ENCODE measurements around the gene MCOLN2. TPM values are rescaled to one million over a fixed set of nuclear protein-coding genes. Genes with fewer than 3 reads are reported as not detected.

Gene MCOLN2
- total RNA-seq, 1 donor from 2014 or later, result 0.11 TPM

DNA sequence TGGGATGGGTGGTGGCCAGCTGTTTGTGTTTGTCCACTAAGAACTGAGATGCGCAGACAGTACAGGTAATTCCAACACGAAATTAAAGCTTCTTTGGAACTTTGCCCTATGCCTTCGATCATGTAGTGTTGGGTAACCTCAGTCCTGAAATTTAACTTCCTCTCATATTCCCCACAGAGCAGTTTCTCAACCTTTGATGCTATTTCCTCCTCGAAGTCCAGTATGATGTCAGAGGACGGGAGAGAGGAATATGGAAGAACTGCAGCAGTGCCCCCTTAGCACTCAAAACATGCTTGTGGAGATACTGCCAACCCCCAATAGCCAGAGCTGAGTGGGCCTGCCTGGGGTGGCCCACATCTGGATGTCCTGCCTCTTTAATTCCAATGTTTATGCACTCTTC is 107.5 kb downstream of the MCOLN2 start:
- H3K9ac ChIP-seq, result no peak overlapping the region
- H3K27me3 Mint-ChIP-seq (ENCODE audit: insufficient read depth, low read depth), result peaks cover 31% of the 10 kb centered on the region
- peaks cover 40% of the 10 kb centered on the region for H3K27me3 ChIP-seq
- no peak overlapping the region for H3K4me3 ChIP-seq
- peaks cover 12% of the 10 kb centered on the region for H3K4me1 Mint-ChIP-seq
- no peak overlapping the region for H2AFZ ChIP-seq (replicated peaks)
- TF ChIP-seq EZH2 (IDR thresholded peaks at IDR 0.05), result no peak
- TF ChIP-seq, protein P1, sequence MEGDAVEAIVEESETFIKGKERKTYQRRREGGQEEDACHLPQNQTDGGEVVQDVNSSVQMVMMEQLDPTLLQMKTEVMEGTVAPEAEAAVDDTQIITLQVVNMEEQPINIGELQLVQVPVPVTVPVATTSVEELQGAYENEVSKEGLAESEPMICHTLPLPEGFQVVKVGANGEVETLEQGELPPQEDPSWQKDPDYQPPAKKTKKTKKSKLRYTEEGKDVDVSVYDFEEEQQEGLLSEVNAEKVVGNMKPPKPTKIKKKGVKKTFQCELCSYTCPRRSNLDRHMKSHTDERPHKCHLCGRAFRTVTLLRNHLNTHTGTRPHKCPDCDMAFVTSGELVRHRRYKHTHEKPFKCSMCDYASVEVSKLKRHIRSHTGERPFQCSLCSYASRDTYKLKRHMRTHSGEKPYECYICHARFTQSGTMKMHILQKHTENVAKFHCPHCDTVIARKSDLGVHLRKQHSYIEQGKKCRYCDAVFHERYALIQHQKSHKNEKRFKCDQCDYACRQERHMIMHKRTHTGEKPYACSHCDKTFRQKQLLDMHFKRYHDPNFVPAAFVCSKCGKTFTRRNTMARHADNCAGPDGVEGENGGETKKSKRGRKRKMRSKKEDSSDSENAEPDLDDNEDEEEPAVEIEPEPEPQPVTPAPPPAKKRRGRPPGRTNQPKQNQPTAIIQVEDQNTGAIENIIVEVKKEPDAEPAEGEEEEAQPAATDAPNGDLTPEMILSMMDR (IDR thresholded peaks at IDR 0.05), result no peak
- TF ChIP-seq EZH2phosphoT487 (IDR thresholded peaks at IDR 0.05), result no peak
- no peaks in the 10 kb centered on the region for H3K36me3 Mint-ChIP-seq
- H3K79me2 ChIP-seq (ENCODE audit: low read depth), result no peaks in the 10 kb centered on the region
- peaks cover 23% of the 10 kb centered on the region for H3F3A ChIP-seq (ENCODE audit: low read depth)
- DNase-seq (ENCODE audit: low spot score), result no peak
- H3K9me3 ChIP-seq (ENCODE audit: low read depth), result no peaks in the 10 kb centered on the region
- H3K27ac Mint-ChIP-seq, result no peak overlapping the region
- H3K9me3 Mint-ChIP-seq, result no peaks in the 10 kb centered on the region
- no peak overlapping the region for H3K27ac ChIP-seq
- H3K36me3 ChIP-seq, result no peaks in the 10 kb centered on the region
- no peaks in the 10 kb centered on the region for H3K4me1 ChIP-seq
- H3K4me2 ChIP-seq, result no peak overlapping the region
- no peak overlapping the region for H3K4me3 Mint-ChIP-seq
- H4K20me1 ChIP-seq (ENCODE audit: low read depth), result no peaks in the 10 kb centered on the region

DNA sequence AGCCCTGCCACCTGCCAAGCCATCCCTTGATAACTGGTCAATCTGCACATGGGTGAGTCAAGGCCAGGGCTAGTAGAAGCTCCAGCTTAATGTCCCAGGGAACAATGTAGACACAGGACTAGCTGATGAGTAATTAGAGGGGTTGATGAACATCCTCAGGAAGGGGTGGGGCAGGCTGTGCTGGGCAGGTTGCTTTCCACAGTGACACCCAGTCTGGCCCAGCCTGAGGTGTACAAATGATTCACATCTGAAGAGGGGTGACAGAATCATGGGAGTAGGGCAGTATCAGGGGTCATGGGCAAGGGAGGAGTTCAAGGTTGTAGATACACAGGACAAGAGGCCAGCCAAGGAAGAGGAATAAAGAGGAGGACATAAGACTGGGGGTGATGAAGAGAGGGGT is 108.2 kb downstream of the MCOLN2 start:
- H3K27ac ChIP-seq, result no peak overlapping the region
- no peaks in the 10 kb centered on the region for H3K79me2 ChIP-seq (ENCODE audit: low read depth)
- H3K4me3 Mint-ChIP-seq, result no peak overlapping the region
- no peaks in the 10 kb centered on the region for H3K36me3 ChIP-seq
- no peak for DNase-seq (ENCODE audit: low spot score)
- H3K9me3 Mint-ChIP-seq, result no peaks in the 10 kb centered on the region
- peaks cover 24% of the 10 kb centered on the region for H3K27me3 Mint-ChIP-seq (ENCODE audit: insufficient read depth, low read depth)
- no peak overlapping the region for H2AFZ ChIP-seq (replicated peaks)
- peaks cover 8% of the 10 kb centered on the region for H3K4me1 Mint-ChIP-seq
- H3K9ac ChIP-seq, result no peak overlapping the region
- H3K4me2 ChIP-seq, result no peak overlapping the region
- H3K4me3 ChIP-seq, result no peak overlapping the region
- no peaks in the 10 kb centered on the region for H3K36me3 Mint-ChIP-seq
- TF ChIP-seq EZH2phosphoT487 (IDR thresholded peaks at IDR 0.05), result no peak
- TF ChIP-seq, protein P1 (IDR thresholded peaks at IDR 0.05), result no peak
- no peak for TF ChIP-seq EZH2 (IDR thresholded peaks at IDR 0.05)
- H3F3A ChIP-seq (ENCODE audit: low read depth), result peaks cover 16% of the 10 kb centered on the region
- H3K9me3 ChIP-seq (ENCODE audit: low read depth), result no peaks in the 10 kb centered on the region
- H3K27me3 ChIP-seq, result peaks cover 33% of the 10 kb centered on the region
- H3K4me1 ChIP-seq, result no peaks in the 10 kb centered on the region
- H4K20me1 ChIP-seq (ENCODE audit: low read depth), result no peaks in the 10 kb centered on the region
- no peak overlapping the region for H3K27ac Mint-ChIP-seq

DNA sequence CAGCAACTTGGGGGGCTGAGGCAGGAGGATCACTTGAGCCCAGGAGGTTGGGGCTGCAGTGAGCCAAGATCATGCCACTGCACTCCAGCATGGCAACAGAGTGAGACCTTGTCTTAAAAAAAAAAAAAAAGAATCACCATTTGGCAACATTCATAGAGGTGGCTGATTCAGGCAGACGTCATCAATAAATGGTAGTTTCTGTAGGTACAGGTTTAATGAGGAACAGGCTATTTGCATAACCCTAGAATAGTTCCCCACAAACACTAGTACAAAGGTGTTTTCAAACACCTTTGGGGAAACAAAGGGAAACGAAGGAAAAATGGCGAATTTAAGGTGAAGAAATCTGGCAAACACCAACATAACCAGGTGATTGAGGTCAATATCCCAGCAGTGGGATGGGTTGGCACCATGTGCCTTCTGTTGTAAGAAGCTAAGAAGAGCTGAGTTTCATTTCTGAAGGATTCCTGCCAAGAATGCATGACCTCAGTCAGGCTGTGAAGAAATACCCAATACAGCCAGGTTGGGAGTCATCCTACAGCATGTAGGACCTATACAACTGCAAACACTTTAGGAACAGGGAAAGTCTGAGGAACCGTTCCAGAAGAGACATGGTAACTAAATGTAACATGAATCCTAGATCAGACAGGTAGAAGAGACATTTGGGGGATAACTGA is 109.5 kb downstream of the MCOLN2 start:
- no peak for DNase-seq (ENCODE audit: low spot score)
- H4K20me1 ChIP-seq (ENCODE audit: low read depth), result no peaks in the 10 kb centered on the region
- Mint-ChIP-seq H3K27ac (no peak overlapping the region), H3K4me1 (peaks cover 2% of the 10 kb centered on the region), H3K9me3 (peaks cover under 1% of the 10 kb centered on the region), H3K4me3 (no peak overlapping the region), H3K27me3 (ENCODE audit: insufficient read depth, low read depth) (peaks cover 15% of the 10 kb centered on the region), H3K36me3 (no peaks in the 10 kb centered on the region)
- H3K4me3 ChIP-seq, result no peak overlapping the region
- H3K9ac ChIP-seq, result no peak overlapping the region
- no peak overlapping the region for H3K27ac ChIP-seq
- TF ChIP-seq EZH2 (IDR thresholded peaks at IDR 0.05), result no peak
- TF ChIP-seq, protein P1 (IDR thresholded peaks at IDR 0.05), result no peak
- TF ChIP-seq EZH2phosphoT487 (IDR thresholded peaks at IDR 0.05), result no peak
- H3K9me3 ChIP-seq (ENCODE audit: low read depth), result peaks cover 1% of the 10 kb centered on the region
- H2AFZ ChIP-seq (replicated peaks), result no peak overlapping the region
- no peaks in the 10 kb centered on the region for H3K4me1 ChIP-seq
- no peak overlapping the region for H3K4me2 ChIP-seq
- peaks cover 20% of the 10 kb centered on the region for H3K27me3 ChIP-seq
- peaks cover 8% of the 10 kb centered on the region for H3F3A ChIP-seq (ENCODE audit: low read depth)
- no peaks in the 10 kb centered on the region for H3K79me2 ChIP-seq (ENCODE audit: low read depth)
- H3K36me3 ChIP-seq, result no peaks in the 10 kb centered on the region

Data from neural progenitor cell (in vitro differentiated cells).